ENCODE measurements around the gene CPLX1.
"Not testable (repeated sequence)": the region's sequence is repeated elsewhere in the genome, so short reads cannot be mapped to it uniquely, and the experiment has no call there.

CPLX1 gene

DNA sequence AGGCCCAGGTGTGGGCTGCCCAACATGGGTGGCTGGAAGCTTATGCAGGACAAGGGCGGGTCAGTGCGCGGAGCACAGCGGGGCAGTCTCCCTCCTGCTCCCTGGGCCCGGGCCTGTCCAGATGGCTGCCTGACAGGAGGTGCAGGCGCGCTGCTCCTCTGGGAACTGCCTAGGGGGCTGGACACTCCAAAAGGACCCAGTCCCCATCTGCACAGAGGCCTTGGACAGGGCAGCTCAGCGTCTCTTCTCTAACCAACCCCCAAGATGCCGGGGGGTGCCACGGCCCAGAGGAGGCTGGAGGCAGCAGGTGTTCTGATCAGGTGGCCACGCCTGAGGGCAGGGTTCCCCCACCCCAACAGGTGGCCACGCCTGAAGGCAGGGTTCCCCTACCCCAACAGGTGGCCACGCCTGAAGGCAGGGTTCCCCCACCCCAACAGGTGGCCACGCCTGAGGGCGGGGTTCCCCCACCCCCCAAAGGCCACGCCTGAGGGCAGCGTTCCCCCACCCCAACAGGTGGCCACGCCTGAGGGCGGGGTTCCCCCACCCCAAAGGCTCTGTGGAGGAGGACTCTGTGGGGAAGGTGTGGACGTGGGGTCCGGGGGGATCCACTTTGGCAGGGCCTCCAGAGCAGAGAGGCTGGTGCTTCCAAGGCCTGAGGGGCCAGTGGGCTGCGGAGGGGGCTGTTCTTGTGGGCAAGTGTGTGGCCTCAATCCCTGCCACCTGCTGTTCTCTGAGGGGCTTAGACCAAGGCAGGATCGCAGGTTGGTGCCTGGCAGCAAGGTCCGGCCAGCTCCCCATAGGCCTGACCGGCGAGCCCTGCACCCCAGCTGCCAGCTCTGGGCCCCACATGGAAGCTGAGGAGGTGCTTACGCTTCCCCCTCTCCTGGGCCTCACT, 36.1 kb downstream of the CPLX1 start:
- no peak for DNase-seq

DNA sequence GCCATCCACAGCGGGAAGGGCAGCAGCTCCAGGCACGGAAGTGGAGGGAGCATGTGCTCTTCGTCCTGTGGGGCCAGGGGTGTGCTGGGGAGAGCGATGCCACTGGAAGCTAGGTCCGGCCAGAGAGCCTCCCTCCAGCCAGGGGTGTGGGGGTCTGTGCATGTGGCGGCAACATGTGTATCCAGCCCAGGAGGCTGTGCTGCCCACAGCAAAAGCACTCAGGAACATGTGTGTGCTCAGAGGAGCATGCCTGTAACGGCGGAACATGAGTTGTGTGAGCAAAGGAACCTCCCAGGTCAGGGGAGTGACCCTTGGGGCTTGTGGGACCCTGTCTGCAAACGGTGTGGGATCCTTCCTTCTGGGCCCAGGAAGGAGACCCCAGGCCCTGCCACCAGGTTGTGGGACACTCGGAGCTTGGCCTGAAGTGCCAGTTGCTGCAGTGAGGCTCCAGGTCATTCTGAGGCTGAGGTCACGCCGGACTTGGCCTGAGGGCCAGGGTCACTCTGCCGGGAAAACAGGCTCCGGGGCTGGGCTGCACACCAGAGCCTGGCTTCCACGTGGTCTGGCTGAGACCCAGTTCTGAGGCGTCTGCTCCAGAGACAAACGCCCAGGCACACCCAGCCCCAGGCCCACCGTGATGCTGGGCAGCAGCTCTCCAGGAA, 37.2 kb downstream of the CPLX1 start:
- DNase-seq = no peak

DNA sequence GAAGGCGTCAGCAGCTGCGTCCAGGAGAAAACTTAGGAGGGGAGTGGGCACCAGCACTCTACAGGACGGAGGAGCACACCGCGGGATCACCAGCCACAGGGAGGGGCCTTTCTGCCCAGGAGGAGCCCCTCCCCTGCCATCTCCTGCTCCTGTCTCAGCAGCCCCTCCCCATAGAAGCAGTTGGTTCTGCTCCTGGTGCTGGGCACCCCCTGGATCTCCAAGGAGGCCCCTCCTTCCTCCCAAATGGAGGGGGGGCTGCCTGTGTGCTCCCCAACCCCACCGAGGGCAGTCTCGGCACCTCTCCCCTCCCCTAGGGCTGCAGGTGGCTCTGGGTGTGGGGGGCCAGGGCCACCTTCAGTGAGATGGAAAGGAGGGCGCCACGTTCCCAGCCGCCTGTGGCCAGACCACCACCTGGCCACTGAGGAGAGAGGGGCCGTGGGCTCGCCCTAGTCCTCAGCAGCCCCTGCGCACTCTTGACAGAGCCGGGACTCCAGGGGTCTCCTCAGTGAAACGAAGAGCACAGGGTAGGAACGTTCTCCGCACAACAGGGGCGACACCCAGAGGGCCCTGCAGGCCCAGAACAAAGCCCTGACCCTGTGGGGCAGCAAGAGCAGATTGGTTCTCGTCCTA, 37.8 kb downstream of the CPLX1 start:
- DNase-seq = no peak

DNA sequence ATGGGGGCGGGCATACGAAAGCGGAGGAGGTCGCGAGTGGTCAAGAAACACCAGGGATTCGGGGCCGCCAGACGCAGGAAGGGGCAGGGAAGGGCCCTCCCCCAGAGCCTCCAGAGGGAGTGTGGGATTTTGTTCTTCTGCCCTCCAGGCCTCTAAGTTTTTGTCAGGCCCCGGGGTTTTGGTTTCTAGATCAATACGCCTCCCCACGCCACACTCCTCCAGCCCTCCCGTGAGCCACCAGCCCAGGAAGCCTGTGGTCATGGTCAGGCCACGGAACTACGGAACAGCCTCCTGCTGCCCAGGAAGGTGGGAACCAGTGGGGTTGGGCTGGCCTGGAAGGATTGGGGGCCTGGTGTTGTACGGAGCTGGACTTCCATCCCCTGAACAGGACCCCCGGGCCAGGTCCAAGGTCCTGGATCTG, 38.4 kb downstream of the CPLX1 start:
- no peak for DNase-seq

DNA sequence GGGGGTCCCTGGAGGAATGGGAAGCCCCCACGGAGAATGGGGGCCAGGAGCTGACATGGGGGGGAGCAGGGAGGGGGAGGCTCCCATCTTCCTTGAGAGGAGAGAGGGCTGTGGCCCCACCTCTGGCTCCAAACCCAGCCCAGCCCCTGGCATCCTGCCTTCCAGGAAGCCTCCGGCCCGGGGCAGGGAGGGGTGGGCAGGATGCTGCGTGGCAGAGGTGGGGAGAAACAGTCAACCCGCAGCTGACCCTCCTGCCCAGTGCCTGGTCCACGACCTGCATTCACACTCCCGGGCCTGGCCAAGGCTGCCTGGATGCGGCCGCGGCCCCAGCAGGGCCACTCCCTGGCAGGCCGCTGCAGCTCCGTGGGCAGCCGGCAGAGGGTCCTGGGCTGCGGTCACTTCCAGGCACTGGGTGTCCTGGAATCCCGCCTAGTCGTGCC, 39.0 kb downstream of the CPLX1 start:
- DNase-seq = no peak

DNA sequence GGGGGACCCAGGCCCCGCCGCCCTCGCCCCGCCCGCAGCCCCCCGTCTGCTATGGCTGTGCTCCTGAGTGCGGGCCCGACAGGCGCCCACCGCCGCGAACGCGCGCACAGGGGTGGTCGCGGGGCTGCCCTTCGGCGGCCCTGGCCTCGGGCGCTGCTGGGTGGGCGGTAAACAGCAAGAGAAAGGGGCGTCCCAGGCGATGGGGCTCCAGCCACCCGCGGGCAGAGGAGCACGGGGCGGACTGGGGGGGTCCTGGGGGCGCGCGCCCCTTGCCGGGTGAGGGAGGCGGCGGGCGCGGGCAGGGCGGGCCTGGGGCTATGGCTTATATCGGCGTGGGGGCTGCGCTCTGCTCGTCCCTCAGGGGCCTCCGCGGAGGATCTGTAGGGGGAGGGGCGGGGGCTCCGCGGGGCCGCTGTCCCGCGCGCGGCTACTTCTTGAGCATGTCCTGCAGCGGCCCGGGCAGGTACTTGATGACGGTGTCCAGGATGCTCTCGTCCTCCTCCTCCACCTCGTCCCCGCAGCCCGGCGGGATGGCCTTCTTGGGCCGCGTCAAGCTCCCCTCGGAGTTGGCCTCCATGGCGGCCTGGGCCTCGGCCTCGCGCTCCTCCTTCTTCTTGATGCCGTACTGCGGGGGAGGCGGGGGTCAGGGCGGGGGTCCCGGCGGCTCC, 39.7 kb downstream of the CPLX1 start:
- DNase-seq = no peak

DNA sequence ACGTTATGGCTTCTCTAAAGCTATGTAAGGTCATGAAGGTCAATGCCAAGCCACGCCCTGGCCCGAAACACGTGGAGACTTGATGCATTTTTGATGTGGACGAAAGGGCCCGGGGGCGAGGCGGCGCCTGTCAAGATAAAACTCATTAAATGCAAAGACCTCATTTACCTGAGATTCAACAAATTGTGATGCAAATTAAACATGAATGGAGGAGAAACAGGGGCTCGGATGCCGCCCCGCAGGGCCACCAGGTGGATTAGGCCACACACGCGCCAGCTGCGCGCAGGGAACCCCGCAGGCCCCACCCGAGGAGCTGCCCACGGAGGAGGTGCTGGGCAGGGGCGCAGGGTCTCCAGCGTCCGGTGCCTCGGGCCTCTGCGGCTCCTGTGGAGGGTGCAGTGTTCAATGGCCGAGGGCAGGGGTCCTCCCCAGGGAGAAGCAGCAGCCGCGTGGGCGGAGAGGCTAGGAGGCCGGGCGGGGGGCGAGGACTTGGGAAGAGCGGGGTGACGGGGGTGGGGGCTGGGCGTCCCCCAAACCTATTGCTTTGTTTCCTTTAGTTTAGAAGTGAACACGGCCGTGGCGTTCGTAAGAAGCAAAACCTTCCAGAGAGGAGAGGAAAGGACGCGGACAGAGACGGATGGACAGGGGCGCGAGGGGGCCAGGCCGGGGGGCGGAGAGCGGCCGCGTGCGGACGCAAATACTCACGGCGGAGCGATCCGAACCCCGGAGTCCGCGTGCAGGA, 40.4 kb downstream of the CPLX1 start:
- DNase-seq = no peak

DNA sequence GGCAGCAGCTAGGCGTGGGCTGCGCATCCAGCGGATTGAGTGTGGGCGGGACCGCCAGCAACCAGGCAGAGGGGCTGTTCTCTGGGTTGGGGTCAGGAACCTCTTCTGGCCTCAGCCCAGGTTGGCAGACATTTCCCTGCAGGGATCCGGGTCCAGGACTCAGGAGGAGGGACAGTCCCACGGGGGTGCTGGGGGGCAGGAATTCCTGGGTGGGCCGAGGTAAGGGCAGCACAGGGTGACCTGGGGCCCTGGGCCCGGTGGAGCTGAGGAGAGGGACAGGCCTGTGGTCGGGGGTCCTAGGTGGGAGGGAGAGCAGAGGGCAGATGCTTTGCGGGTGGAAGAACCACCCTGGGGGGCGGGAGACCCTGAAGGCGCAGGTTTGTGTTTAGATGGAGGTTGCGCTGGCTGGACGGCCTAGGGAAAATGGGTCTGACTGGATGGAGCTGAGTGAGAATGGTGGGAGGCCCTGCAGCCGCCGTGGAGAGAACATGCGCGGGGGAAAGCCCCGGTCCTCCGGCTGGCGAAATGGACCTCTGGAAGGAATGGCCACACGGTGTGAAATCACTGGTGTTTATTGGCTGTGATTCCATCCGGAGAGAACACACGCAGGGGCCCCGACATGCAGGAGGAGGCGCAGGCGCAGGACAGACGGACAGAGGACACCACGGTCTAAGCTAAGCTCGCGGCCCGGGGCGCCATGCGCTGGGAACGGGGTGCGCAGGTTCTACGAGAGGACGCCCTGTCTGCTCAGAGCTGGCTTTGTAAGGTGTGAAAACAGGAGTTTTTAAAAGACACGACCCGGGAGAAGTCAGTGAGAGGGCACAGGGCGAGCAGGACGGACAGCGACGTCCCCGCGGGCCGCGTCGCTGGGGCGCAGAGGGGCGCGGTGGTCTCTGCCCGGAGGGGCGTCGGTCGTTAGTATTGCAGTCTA, 41.3 kb downstream of the CPLX1 start:
- DNase-seq = no peak

DNA sequence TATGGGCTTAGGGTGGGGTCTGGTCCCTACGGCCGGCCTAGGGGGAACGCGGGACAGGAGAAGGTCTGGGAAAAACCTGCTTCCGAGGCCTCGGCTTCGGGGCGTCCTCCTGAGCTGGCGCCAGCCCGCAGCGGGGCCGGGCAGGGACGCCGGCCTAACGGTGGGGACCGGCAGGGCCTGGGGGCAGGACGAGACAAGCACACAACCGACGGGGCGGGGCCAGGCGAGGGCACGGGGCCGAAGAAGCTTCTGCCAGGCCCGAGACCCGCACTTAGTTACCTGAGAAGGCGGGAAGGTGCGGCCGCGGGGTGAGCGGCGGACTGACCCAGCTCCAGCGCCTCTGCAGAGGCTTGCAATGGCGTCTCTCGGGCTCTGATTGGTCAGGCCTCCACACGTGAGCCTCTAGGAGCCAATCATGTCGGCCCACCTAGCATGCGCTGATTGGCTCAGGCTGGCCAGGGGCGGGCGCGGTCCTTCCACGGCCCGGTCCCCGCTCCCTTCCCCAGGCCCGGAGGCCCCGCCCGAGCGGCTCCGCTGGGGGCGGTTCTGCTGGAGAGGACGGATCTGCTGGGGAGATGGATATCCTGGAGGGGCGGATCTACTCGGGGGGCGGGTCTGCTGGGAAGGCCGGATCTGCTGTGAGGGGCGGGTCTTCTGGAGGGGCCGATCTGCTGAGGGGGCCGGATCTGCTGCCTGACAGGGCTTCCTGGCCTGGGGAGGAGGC, 44.3 kb downstream of the CPLX1 start:
- peak; percentile 98 for DNase-seq

DNA sequence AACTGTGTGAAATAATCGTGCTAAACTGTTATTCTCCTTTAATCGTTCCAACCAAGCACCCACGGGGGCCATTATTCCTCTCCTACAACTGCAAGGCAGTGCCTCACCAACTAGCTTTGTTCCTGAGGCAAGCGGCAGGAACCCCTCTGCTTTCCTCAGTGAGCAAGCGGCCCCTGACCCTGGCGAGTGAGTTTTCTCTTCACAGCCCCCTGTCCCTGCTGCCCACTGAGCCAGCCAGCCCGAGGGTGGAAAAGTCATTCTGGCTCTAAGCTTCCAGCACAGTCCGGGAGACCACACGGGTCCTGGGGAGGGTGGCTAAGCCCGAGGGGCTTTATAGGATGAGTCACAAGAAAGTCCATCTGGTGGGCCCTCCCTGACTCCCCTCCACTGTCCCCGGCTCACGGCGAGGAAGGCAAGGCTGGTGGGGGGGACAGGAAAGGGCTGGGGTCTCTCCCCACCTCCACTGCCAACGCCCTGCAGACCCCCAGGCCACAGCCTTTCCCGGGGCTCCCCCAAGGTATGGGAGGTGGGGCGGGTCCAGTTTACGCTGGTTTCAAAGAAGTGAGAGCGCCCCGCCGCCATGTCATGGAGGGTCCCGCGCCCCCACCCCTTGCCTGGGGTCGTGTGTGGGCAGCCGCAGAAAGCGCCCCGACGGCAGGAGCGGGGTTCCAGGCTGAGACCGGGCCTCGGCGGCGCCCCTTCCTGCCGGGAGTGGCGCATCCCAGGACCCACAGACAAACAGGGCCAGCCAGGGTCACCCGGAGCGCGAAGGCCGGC, 45.0 kb downstream of the CPLX1 start:
- no peak for DNase-seq

DNA sequence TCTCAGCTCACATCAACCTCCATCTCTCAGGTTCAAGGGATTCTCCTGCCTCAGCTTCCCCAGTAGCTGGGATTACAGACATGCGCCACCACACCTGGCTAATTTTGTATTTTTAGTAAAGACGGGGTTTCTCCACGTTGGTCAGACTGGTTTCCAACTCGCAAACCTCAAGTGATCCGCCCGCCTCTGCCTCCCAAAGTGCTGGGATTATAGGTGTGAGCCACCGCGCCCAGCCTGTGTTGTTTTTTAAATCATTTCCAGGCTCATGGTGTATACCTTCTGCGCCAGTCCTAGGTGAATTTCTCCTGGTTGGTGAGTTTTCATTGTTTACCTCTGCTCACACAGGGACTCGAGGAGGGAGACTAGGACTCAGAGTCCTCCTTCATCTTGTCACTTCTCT, 45.7 kb downstream of the CPLX1 start:
- not testable (repeated sequence) for DNase-seq

DNA sequence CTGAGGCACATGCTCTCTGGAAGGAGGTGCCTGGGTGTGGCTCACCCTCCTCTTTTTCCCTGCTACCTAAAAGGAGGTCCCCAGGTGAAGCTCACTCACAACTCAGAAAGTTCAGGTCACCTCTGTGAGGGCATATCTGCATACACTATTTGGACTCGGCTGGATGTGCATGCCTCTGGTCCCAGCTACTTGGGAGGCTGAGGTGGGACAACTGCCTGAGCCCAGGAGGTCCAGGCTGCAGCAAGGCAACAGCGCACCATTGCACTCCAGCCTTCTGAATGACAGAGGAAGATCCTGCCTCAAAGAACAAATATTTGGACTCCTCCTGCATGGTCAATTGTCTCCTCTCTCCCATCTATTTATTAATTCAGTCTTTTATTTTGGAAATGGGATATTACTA, 46.4 kb downstream of the CPLX1 start:
- DNase-seq = no peak

DNA sequence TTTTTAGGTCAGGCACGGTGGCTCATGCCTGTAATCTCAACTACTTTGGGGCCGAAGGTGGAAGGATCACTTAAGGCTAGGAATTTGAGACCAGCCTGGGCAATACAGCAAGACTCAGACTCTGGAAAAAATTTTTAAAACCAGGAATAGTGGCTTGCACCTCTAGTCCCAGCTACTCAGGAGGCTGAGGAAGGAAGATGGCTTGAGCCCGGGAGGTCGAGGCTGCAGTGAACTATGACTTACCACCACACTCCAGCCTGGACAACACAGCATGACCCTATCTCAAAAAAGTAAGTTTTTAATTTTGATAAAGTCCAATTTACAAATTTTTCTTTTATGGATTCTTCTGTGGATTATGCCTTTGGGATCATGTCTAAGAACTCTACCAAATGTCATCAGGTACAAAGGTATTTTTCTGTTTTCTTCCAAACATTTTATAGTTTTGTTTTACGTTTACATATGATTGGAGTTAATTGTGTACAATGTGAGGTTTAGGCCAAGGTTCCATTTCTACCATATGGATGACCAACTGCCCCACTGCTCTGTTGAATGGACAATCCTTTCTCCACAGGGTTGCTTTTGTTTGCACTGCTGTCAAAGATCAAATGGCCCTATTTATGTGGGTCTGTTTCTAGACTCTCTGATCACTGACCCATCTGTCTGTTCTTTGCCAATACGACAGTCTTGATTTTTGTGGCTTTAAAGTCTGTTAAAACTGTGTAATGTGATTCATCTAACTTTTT, 48.2 kb downstream of the CPLX1 start:
- no peak for DNase-seq

DNA sequence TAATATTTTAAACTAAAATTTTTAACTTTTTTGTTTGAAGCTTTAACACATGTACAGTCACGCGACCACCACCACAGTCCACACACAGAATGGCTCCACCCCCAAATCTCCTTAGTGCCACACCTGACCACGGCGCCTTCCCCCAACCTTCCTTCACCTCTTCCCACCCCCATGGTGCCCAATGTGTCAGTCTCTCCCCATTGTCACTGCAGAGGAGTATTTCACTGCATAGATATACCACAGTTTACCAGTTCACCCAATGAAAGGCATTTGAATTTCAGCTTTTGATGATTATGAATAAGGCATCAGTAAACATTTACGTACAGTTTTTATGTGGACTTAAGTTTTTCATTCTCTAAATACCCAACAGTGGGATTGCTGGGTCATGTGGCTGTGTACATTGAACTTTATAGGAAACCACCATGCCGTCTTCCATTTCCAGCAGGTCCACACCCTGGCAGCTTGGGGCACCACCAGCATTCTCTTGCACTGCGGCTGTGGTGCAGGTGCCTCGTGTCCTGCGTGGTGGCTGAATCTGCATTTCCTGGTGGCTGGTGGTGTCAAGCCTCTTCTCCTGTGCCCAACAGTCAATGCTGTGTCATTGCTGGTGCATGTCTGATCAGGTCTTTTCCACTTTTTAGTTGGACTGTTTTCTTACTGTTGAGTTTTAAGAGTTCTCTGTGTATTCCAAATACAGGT, 49.0 kb downstream of the CPLX1 start:
- DNase-seq = no peak

DNA sequence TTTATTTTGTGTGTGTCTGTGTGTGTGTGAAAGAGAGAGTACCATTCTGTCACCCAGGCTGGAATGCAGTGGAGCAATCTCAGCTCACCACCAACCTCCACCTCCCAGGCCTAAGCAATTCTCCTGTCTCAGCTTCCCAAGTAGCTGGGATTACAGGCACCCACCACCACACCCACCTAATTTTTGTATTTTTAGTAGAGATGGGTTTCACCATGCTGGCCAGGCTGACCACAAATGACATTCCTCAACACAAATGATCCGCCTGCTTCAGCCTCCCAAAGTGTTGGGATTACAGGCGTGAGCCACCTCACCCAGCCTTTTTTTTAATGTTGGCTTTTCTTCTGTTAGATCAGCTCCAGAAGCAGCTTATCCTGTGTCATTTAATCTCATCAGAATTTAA, 50.4 kb downstream of the CPLX1 start:
- DNase-seq = not testable (repeated sequence)

DNA sequence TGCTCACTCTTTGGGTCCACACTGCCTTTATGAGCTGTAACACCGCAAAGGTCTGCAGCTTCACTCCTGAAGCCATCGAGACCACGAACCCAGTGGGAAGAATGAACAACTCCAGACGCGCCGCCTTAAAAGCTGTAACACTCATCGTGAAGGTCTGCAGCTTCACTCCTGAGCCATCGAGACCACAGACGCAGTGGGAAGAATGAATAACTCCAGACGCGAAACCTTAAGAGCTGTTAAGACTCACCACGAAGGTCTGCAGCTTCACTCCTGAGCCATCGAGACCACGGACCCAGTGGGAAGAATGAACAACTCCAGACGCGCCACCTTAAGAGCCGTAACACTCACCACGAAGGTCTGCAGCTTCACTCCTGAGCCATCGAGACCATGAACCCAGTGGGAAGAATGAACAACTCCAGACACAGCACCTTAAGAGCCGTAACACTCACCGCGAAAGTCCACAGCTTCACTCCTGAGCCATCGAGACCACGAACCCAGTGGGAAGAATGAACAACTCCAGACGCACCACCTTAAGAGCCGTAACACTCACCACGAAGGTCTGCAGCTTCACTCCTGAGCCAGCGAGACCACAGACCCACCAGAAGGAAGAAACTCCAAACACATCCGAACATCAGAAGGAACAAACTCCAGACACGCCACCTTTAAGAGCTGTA, 51.4 kb downstream of the CPLX1 start:
- not testable (repeated sequence) for DNase-seq

DNA sequence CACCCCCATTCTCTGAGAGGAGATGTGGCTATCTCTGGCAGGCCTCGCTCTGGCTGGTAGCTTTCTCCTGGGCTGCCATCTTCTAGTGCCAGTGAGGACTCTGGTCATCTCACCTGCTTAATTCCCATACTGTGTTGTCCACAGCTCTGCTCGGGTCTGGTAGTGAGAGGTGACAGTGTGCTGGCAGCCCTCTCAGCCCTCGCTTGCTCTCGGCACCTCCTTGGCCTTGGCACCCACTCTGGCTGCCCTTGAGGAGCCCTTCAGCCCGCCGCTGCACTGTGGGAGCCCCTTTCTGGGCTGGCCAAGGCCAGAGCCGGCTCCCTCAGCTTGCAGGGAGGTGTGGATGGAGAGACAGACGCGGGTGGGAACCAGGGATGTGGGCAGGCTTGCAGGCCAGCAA, 52.7 kb downstream of the CPLX1 start:
- no peak for DNase-seq

DNA sequence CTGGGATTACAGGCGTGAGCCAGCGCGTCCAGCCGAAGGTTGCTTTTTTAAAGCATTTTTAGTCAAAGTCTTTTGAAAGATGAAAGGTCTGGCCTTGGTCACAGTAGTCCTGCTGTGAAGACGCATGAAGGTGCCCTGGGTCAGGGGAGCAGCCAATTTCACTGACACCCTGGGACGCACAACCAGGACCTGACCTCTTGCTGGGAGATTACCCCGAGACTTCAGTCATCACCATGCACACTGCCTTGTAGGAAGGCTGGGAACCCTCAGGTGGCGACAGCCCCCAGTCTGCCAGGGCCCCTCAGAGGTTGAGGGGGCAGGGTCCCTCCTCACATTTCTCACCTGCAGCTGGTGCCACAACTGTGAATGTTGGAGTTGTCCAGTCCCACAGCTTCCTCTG, 53.2 kb downstream of the CPLX1 start:
- DNase-seq = no peak

Data from activated CD4-positive, alpha-beta T cell treated with anti-CD3 and anti-CD28 coated beads, Interleukin-2, amount 50 U/mL, for 4 hours (primary cell).